Neural progenitor cell (in vitro differentiated cells): ENCODE data around the gene NXPH2.

Experiments used
- EZH2phosphoT487 ChIP-seq: fragments of 200-600 bp; sonication (generic); IDR thresholded peaks from 2 replicates; pipeline ENCODE4 v1.6.1; 2017; ENCODE audit warnings: antibody characterized with exemption
- TF ChIP-seq, protein P1 (sequence below): fragments of 200-600 bp; sonication (generic); IDR thresholded peaks from 2 replicates; pipeline ENCODE4 v1.5.1; 2017; ENCODE audit warnings: antibody characterized with exemption, mild to moderate bottlenecking

DNA sequence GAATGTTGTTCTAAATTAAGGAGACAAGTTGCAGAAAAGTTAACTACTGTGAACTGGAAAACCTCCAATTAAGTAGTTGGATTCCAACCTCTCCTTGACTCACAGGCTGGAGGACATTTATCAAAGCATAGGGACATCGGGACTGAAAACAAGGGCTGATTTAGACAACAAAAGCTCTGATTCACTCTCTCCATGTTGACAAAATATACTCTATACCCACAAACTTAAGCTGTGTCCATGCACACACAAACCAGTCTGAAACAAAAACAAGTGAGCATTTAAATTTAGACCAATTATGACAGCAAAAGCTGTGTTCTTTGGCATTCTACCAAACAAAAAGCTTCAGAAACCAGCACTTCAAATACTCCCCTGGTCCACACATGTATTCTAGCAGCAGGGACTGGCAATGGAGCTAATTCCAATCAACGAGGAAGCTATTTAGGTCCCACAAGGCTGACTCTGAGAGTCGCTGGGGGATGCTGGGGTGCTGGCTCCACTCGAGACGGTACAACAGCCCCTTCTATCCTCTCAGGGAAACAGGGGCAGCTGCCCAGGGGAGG lies 71.4 kb downstream of the NXPH2 start:
- TF ChIP-seq, protein P1, sequence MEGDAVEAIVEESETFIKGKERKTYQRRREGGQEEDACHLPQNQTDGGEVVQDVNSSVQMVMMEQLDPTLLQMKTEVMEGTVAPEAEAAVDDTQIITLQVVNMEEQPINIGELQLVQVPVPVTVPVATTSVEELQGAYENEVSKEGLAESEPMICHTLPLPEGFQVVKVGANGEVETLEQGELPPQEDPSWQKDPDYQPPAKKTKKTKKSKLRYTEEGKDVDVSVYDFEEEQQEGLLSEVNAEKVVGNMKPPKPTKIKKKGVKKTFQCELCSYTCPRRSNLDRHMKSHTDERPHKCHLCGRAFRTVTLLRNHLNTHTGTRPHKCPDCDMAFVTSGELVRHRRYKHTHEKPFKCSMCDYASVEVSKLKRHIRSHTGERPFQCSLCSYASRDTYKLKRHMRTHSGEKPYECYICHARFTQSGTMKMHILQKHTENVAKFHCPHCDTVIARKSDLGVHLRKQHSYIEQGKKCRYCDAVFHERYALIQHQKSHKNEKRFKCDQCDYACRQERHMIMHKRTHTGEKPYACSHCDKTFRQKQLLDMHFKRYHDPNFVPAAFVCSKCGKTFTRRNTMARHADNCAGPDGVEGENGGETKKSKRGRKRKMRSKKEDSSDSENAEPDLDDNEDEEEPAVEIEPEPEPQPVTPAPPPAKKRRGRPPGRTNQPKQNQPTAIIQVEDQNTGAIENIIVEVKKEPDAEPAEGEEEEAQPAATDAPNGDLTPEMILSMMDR = no peak
- TF ChIP-seq EZH2phosphoT487 = no peak
